K562 (cell line): ENCODE measurements around the gene CDPF1. TPM values are rescaled to one million over a fixed set of nuclear protein-coding genes. Genes with fewer than 3 reads are reported as not detected.
A peak's percentile ranks its signal among the peaks of the same experiment; 100 is the strongest.

ENCODE experiments used
- EGR1 ChIP-seq: fragments of 450-650 bp; conservative IDR thresholded peaks from 2 replicates; pipeline ENCODE4 v1.6.1; 2017; ENCODE audit warnings: mild to moderate bottlenecking
- FOXJ3 ChIP-seq: sonication (generic); formaldehyde crosslinking; IDR thresholded peaks from 2 replicates; pipeline ENCODE4 v1.4.0; 2020; ENCODE audit warnings: mild to moderate bottlenecking, missing genetic modification reagents
- GABPB1 ChIP-seq: sonication (generic); formaldehyde crosslinking; IDR thresholded peaks from 2 replicates; pipeline ENCODE4 v1.8.0; 2022; ENCODE audit warnings: mild to moderate bottlenecking, missing genetic modification reagents
- GATAD2A ChIP-seq: fragments of 450-650 bp; IDR thresholded peaks from 2 replicates; pipeline ENCODE4 v1.6.1; 2017
- GTF2E2 ChIP-seq: fragments of 200-800 bp; sonication (Bioruptor generic); IDR thresholded peaks from 2 replicates; pipeline ENCODE4 v1.6.1; 2016; ENCODE audit warnings: missing genetic modification characterization, missing compliant biosample characterization
- GTF3C2 ChIP-seq: IDR thresholded peaks from 3 replicates; pipeline ENCODE4 v1.6.1; 2011; ENCODE audit warnings: borderline replicate concordance, mild to moderate bottlenecking, moderate library complexity; ENCODE audit not compliant: insufficient read length; ENCODE audit errors: extremely low read depth
- HDGF ChIP-seq: fragments of 450-650 bp; IDR thresholded peaks from 2 replicates; pipeline ENCODE4 v1.6.1; 2016
- ILF3 ChIP-seq: fragments of 450-650 bp; IDR thresholded peaks from 2 replicates; pipeline ENCODE4 v1.6.1; 2018; ENCODE audit warnings: antibody characterized with exemption, mild to moderate bottlenecking, moderate library complexity, borderline replicate concordance
- MAX ChIP-seq: sonication (generic); formaldehyde crosslinking; IDR thresholded peaks from 2 replicates; pipeline ENCODE4 v1.9.0; 2022; ENCODE audit warnings: mild to moderate bottlenecking, missing genetic modification reagents
- PBX2 ChIP-seq, 2 experiments: IDR thresholded peaks in 1 of 2; conservative IDR thresholded peaks in 1 of 2; 2 replicates each; pipeline ENCODE4 v1.6.1; 2016; ENCODE audit warnings: low read depth in 2 of 2, mild to moderate bottlenecking in 1 of 2, missing compliant biosample characterization in 1 of 2, missing genetic modification characterization in 1 of 2, moderate library complexity in 1 of 2
- SRSF7 ChIP-seq: fragments of 200-400 bp; formaldehyde crosslinking; optimal IDR thresholded peaks from 2 replicates; pipeline ENCODE3; 2017; ENCODE audit warnings: mild to moderate bottlenecking, low read depth, low read length
- YY1 ChIP-seq, 3 experiments: IDR thresholded peaks; 2 replicates each; pipeline ENCODE4 v1.6.1; 2011; ENCODE audit warnings: low read length in 2 of 3, mild to moderate bottlenecking in 2 of 3, moderate library complexity in 2 of 3, borderline replicate concordance in 1 of 3, control low read depth in 1 of 3, low read depth in 1 of 3; ENCODE audit not compliant: insufficient read depth in 3 of 3, insufficient replicate concordance in 2 of 3, control insufficient read depth in 1 of 3, insufficient read length in 1 of 3; ENCODE audit errors: extremely low read depth in 1 of 3
- ZKSCAN8 ChIP-seq: fragments of 200-800 bp; sonication (Bioruptor generic); IDR thresholded peaks from 2 replicates; pipeline ENCODE4 v1.6.1; 2016; ENCODE audit warnings: missing genetic modification characterization, missing compliant biosample characterization
- ZMIZ1 ChIP-seq, 2 experiments: fragments of 150-350 bp in 1 of 2; IDR thresholded peaks; 2 replicates each; pipeline ENCODE4 v1.6.1; 2012 to 2016; ENCODE audit warnings: low read depth in 2 of 2, low read length in 2 of 2, mild to moderate bottlenecking in 1 of 2, moderate library complexity in 1 of 2
- ZNF445 ChIP-seq: fragments of 250-450 bp; sonication (Bioruptor Pico); IDR thresholded peaks from 2 replicates; pipeline ENCODE4 v1.4.0; 2020; ENCODE audit warnings: low read depth, mild to moderate bottlenecking, moderate library complexity
- ZNF76 ChIP-seq: fragments of 250-450 bp; sonication (Bioruptor Pico); IDR thresholded peaks from 2 replicates; pipeline ENCODE4 v1.4.0; 2020; ENCODE audit warnings: mild to moderate bottlenecking, moderate library complexity, borderline replicate concordance
- polyA plus RNA-seq, 8 experiments: library from polyadenylated mRNA; depleted of rRNA in 4 of 8; stranded (reverse) in 5 of 8; unstranded in 3 of 8; fragments of >200 nt; fragmentation: Nextera tagmentation in 2 of 8; fragmentation: Illumina TruSeq in 1 of 8; extraction: Ambion mirVana in 2 of 8; extraction: Trizol in 1 of 8; gene quantifications; 2 replicates each; pipeline versions ENCODE4 v1.2.1 to v1.2.3, GENCODE V29; 2011 to 2014; ENCODE audit warnings: inconsistent platforms in 1 of 8, missing spikeins in 1 of 8
- total RNA-seq, 7 experiments: library from RNA; depleted of rRNA in 6 of 7; stranded (reverse); fragments of >200 nt in 6 of 7; fragmentation: Illumina TruSeq in 2 of 7; extraction: Trizol in 2 of 7; gene quantifications; 2 replicates each; pipeline versions ENCODE4 v1.2.1 to v1.2.3, GENCODE V29; 2011 to 2021; ENCODE audit warnings: low replicate concordance in 1 of 7

The CDPF1 gene
- total and polyA plus RNA-seq, 9 of the 15 experiments (the other 6 are each of a cell fraction or from before 2014, with no cell fraction given), result 0.84 to 19.5 (median 9.1) TPM

GRCh38 chr22:46250035-46250782, at the start of gene CDPF1 (continued):
- TF ChIP-seq PBX2 (CRISPR knock-in tag; IDR thresholded peaks at IDR 0.05; ENCODE audit: low read depth) (no peak), PBX2 (tag; conservative IDR thresholded peaks at IDR 0.05; ENCODE audit: low read depth) (no peak), EGR1 (peak; percentile 17; the same call in 1 of the 2 replicates), ZNF76 (CRISPR knock-in tag) (no peak), MAX (CRISPR knock-in tag) (0 out of 2 replicates have a peak, but pooled peaks have one; percentile 35), SRSF7 (no peak), ZNF445 (CRISPR knock-in tag) (no peak), GABPB1 (CRISPR knock-in tag) (peak; percentile 69), ILF3 (no peak), YY1 (IDR thresholded peaks at IDR 0.05; ENCODE audit: borderline replicate concordance in 1 of 3, control insufficient read depth in 1 of 3, extremely low read depth in 1 of 3, insufficient read depth in 3 of 3, insufficient read length in 1 of 3, insufficient replicate concordance in 2 of 3, low read depth in 1 of 3, low read length in 2 of 3) (no peak), GTF3C2 (no peak), FOXJ3 (no peak), GATAD2A (peak; percentile 37; the same call in 1 of the 2 replicates), ZMIZ1 (IDR thresholded peaks at IDR 0.05; ENCODE audit: low read depth in 2 of 2, low read length in 2 of 2) (no peak), HDGF (no peak), ZKSCAN8 (CRISPR knock-in tag) (no peak), GTF2E2 (tag) (no peak; the same call in 1 of the 2 replicates)
